Muscle layer of duodenum (tissue), 2 donors: ENCODE results near the gene CAMK1D.

Experiments used
- H3K27ac ChIP-seq: one replicate; pipeline ENCODE4 v1.7.0; 2013; ENCODE audit warnings: mild to moderate bottlenecking, low read length
- H3K27me3 ChIP-seq: one replicate; pipeline ENCODE4 v1.7.0; 2013; ENCODE audit warnings: low read depth, mild to moderate bottlenecking, control low read depth, low read length
- H3K36me3 ChIP-seq, 2 donors: one replicate each; pipeline ENCODE4 v1.7.0; 2013; ENCODE audit warnings: low read length in 2 of 2, control low read depth in 1 of 2, mild to moderate bottlenecking in 1 of 2; ENCODE audit not compliant: insufficient read depth in 2 of 2, control insufficient read depth in 1 of 2
- H3K4me1 ChIP-seq, 2 donors: one replicate each; pipeline ENCODE4 v1.7.0; 2013; ENCODE audit warnings: low read length in 2 of 2, mild to moderate bottlenecking in 2 of 2, control low read depth in 1 of 2, moderate library complexity in 1 of 2; ENCODE audit not compliant: insufficient read depth in 2 of 2, control insufficient read depth in 1 of 2
- H3K4me3 ChIP-seq, 2 donors: one replicate each; pipeline ENCODE4 v1.7.0; 2013; ENCODE audit warnings: low read length in 2 of 2, low read depth in 1 of 2, mild to moderate bottlenecking in 1 of 2
- H3K9me3 ChIP-seq, 2 donors: one replicate each; pipeline ENCODE4 v1.7.0; 2013; ENCODE audit warnings: low read length in 2 of 2, control low read depth in 1 of 2, mild to moderate bottlenecking in 1 of 2; ENCODE audit not compliant: control insufficient read depth in 1 of 2
- donor health status: healthy.

CAMK1D gene

DNA sequence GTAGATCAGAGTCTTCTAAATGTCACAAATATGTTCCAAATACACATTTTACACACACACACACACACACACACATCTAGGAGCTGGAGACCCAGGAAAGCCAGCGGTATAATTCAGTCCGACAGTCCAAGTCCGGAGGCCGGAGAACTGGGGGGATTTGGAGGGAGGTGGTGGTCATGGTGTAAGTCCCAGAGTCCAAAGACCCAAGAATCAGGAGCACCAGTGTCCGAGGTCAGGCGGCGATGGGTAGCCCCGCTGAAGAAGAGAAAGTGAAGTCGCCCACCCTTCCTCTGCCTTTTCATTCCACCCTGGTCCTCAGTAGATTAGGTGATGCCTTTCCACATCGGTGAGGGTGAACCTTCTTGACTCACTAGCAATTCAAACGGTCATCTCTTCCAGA lies 154.8 kb downstream of the CAMK1D start:
- Histone ChIP-seq H3K36me3 (no peaks in the 10 kb centered on the region), H3K27me3 (no peaks in the 10 kb centered on the region), H3K9me3 (no peaks in the 10 kb centered on the region), H3K27ac (no peak overlapping the region), H3K4me1 (peaks cover 11 to 14% of the 10 kb centered on the region in 2 donors), H3K4me3 (no peak overlapping the region)

DNA sequence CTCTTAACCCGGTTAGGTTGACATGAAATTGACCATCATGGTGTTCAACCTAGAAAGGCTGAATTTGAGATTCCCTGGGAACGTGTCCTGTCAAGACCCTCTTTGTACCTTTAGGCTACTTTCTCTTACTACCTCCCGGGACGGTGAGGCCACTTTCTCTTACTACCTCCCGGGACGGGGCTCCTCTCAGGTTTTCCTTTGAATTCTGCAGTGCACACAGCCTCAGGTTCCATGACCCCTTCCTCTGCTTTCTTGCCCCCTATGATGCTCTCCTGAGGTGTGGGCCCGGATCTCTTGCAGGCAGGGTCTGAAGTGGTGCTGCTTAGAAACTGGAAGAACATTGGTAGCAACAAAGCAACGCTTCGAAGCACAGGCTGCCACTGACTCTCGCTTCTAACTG lies 155.3 kb downstream of the CAMK1D start:
- no peaks in the 10 kb centered on the region for H3K36me3 ChIP-seq
- H3K4me1 ChIP-seq, result peaks cover 7 to 14% of the 10 kb centered on the region in 2 donors
- H3K27me3 ChIP-seq, result no peaks in the 10 kb centered on the region
- no peak overlapping the region for H3K4me3 ChIP-seq
- no peak overlapping the region for H3K27ac ChIP-seq
- H3K9me3 ChIP-seq, result no peaks in the 10 kb centered on the region

DNA sequence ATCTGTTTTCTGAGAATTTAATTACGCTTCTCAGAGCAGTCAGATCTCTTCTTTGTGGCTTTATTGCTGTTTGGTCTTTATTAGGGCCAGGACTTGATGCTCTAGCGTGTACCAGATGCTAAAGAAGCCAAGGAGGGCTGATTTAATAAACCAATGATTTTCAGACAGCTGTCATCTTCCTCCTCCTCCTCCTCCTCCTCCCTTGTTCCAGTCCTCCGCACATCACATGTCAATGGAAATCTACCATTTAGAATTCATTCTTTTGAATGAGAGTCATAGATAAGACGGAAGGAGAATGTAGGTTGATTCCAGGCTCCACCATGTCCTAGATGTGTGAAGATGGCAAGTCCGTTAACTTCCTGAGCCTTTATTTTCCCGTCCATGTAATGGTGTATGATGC lies 156.3 kb downstream of the CAMK1D start:
- H3K4me1 ChIP-seq, result peaks cover 0 to 7% of the 10 kb centered on the region in 2 donors

DNA sequence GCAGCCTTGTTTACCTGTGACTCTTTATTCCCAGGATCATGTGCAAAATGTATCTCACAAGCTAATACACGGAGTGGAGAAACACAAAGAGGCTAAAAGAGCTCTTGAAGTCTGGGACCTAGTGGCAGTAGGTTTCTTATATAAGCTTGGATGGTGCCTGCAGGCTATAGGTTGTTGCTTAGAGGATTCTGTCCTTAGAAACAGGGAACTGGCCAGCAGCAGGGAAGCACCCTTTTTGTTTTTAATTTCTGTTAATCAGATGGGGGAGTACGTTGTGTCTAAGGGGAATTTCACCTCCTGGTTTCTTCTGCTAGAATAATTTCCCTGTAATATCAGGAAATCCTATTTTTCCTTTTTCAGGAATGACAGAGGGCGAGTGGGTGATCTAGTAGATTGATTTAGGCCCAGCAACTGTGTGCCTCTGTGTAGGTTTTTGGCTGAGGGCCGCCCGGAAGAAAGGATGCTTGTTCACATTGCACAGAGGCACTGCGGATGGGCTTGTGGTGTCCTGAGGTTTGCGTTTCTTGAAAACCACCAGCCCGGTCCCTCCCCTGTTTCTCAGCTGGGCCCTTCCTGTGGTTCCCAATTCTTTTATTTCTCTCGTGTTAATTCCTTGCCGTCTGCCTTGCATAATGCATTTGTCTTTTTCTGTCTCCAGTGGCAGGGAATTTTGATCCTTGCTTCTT lies 158.0 kb downstream of the CAMK1D start:
- Histone ChIP-seq H3K9me3 (no peaks in the 10 kb centered on the region), H3K36me3 (no peaks in the 10 kb centered on the region), H3K4me3 (no peak overlapping the region), H3K4me1 (no peaks in the 10 kb centered on the region), H3K27ac (no peak overlapping the region), H3K27me3 (no peaks in the 10 kb centered on the region)

More for the DNA sequence above, 156.3 kb downstream of the CAMK1D start:
- Histone ChIP-seq H3K9me3 (no peaks in the 10 kb centered on the region), H3K36me3 (no peaks in the 10 kb centered on the region), H3K27me3 (no peaks in the 10 kb centered on the region), H3K4me3 (no peak overlapping the region), H3K27ac (no peak overlapping the region)

DNA sequence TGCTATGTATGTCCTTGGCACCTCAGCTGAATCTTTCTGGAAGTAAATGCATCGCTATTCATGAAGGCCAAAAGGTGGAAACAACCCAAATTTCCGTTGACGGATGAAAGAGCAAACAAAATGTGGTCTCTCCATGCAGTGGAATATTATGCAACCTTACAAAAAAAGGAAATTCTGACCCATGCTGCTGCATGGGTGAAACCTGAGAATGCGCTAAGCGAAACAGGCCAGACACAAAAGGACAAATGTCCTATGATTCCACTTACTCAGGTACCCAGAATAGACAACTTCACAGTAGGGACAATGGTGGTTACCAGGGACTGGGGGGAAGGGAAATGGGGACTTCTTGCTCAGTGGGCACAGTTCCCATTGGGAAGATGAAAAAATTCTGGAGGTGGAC lies 158.8 kb downstream of the CAMK1D start:
- H3K4me3 ChIP-seq, result no peak overlapping the region
- H3K27me3 ChIP-seq, result no peaks in the 10 kb centered on the region
- H3K4me1 ChIP-seq, result no peaks in the 10 kb centered on the region
- H3K9me3 ChIP-seq, result no peaks in the 10 kb centered on the region
- H3K36me3 ChIP-seq, result no peaks in the 10 kb centered on the region
- H3K27ac ChIP-seq, result no peak overlapping the region

DNA sequence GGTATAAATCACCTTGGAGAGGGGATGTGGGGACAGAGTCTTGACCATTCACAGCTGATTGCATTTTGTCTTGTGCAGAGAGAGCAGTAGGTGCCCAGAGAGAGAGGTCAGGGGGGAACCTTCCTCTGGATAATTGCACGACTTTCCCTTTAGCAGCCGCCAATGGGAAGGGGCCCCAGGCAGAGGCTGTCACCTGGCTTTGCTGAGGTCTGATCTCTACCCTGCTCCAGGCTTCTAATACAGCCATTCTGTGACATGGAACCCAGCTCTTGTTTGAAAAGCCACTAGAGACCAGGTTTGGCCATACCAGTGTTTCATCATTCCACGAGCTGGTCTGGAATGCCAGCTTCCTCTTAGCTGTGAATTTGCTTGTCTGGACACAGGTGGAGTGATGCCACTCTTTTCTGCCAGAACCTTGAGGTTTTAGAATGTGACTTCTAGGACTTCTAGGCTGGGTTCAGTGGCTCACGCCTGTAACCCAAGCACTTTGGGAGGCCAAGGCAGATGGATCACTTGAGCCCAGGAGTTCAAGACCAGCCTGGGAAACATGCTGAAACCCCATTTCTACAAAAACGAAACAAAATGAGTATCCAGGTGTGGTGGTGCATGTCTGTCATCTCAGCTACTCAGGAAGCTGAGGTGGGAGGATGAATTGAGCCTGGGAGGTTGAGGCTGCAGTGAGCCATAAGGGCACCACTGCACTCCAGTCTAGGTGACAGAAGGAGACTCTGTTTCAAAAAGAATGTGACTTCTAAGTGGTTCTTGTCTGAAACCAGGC lies 159.9 kb downstream of the CAMK1D start:
- peaks cover 0 to 1% of the 10 kb centered on the region in 2 donors for H3K4me1 ChIP-seq
- no peaks in the 10 kb centered on the region for H3K9me3 ChIP-seq
- no peaks in the 10 kb centered on the region for H3K27me3 ChIP-seq
- H3K36me3 ChIP-seq, result no peaks in the 10 kb centered on the region
- no peak overlapping the region for H3K27ac ChIP-seq
- no peak overlapping the region for H3K4me3 ChIP-seq

DNA sequence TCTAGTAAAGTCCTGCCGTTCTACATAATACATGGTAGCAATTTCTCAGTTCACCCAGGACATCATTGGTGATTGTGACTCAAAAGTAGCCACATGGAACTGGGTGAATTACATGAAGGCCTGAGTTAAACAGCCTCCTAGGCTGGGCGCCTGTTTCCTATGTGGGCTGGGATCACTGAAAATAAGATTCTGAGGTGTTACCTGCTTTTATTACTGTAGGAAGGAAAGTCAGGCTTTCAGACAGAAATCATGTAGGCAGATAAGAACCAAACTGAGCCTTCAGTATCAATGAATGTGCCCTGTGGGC lies 160.4 kb downstream of the CAMK1D start:
- Histone ChIP-seq H3K9me3 (no peaks in the 10 kb centered on the region), H3K4me1 (peaks cover 0 to 4% of the 10 kb centered on the region in 2 donors), H3K4me3 (no peak overlapping the region), H3K27me3 (no peaks in the 10 kb centered on the region), H3K36me3 (no peaks in the 10 kb centered on the region), H3K27ac (no peak overlapping the region)

DNA sequence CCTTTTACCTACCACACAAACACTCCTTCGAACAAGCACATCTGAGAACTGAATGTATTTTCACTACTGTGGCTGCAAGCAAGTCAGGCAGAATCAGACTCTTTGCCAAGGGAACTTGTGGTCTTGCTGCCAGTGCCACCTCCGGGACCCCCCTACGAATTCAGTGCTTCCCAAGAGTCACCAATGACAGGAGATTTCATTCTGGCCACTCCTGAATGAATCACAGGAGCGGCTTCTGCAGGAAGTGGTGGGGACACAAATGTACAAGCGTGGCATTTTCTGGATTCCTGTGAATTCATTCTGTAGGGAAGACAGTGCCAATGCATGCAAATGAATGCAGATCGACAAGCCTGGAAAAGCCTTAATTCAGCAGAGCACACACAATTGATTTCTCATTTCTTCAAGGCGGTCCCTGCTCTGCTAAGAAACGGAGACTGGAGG lies 161.2 kb downstream of the CAMK1D start:
- H3K4me1 ChIP-seq, result peaks cover 0 to 4% of the 10 kb centered on the region in 2 donors
- H3K4me3 ChIP-seq, result no peak overlapping the region
- H3K27me3 ChIP-seq, result no peaks in the 10 kb centered on the region
- H3K36me3 ChIP-seq, result no peaks in the 10 kb centered on the region
- H3K9me3 ChIP-seq, result no peaks in the 10 kb centered on the region
- H3K27ac ChIP-seq, result no peak overlapping the region

DNA sequence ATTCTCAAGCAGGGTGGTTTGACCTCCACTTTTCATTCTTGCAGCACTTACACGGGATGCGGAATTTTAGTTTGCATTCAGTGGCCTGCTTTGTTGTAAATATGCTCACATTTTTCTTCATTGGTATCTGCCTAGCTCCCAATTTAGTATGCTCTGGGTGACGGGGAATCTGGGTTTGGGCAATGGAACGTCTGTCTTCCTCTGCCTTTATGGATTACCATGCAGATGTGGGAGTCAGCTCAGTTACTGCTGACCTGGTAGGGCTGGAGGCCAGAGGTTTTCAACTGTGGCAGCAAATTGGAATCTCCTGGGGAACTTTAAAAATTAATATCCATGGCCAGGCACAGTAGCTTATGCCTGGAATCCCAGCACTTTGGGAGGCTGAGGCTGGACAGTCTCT lies 161.6 kb downstream of the CAMK1D start:
- H3K27ac ChIP-seq, result no peak overlapping the region

DNA sequence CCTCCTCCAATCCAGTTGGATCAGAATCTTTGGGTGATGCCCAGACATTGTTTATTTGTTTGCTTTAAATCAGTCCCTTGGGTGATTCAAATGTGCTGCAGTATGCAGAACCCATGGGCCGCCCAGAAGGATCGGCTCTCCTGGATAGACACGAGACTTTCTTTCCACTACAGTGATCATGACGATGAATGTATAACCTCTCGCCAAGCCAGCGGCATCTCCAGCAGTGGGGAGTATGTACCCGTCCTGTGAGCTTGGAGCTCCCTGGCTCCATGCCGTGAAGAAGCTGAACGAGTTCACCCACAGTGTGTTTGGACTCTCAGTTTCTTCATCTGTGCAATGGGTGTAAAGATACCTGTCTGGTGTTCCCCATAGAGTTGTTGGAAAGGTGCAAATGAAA lies 162.3 kb downstream of the CAMK1D start:
- no peak overlapping the region for H3K27ac ChIP-seq
- H3K4me1 ChIP-seq, result peaks cover 0 to 4% of the 10 kb centered on the region in 2 donors
- H3K4me3 ChIP-seq, result no peak overlapping the region
- H3K27me3 ChIP-seq, result no peaks in the 10 kb centered on the region
- no peaks in the 10 kb centered on the region for H3K9me3 ChIP-seq
- no peaks in the 10 kb centered on the region for H3K36me3 ChIP-seq

More for the DNA sequence above, 161.6 kb downstream of the CAMK1D start:
- no peak overlapping the region for H3K4me3 ChIP-seq
- H3K27me3 ChIP-seq, result no peaks in the 10 kb centered on the region
- no peaks in the 10 kb centered on the region for H3K9me3 ChIP-seq
- H3K4me1 ChIP-seq, result peaks cover 0 to 4% of the 10 kb centered on the region in 2 donors
- H3K36me3 ChIP-seq, result no peaks in the 10 kb centered on the region

DNA sequence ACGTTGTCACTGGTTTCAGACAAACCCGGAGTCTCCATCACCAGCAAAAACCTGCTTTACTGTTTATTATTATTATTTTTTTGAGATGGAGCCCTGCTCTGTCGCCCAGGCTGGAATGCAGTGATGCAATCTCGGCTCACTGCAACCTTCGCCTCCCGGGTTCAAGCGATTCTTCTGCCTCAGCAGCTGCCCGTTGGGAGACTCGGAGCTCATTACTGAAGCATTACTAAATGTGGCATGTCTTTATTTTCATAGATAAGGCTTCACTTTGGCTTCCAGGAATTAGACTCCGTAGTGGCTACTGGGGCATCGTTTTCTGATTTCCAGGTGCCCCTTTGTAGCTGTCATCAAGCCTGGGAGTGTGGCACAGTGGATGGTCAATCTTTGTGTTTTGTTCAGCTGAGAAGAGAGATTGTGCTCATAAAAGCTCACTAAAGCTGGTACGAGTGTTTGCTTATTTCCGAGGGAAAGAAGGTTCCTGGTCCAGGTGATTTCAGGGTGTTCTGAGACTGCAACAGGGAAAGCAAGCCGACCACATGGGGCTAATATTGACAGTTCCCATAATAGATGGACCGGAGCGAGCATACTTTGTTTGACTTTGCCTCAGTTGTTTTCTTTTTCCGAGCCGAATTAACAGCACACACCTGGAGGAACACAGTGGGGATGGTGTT lies 163.1 kb downstream of the CAMK1D start:
- no peaks in the 10 kb centered on the region for H3K36me3 ChIP-seq
- no peak overlapping the region for H3K27ac ChIP-seq

More for the DNA sequence above, 163.1 kb downstream of the CAMK1D start:
- Histone ChIP-seq H3K4me3 (no peak overlapping the region), H3K4me1 (peaks cover 0 to 4% of the 10 kb centered on the region in 2 donors), H3K9me3 (no peaks in the 10 kb centered on the region), H3K27me3 (no peaks in the 10 kb centered on the region)
